ENCODE results near the gene IL20RB. TPM values are rescaled to one million over a fixed set of nuclear protein-coding genes. Genes with fewer than 3 reads are reported as not detected.

Gene IL20RB
- total RNA-seq, 2 experiments from 2014 or later = 1.5 to 2.2 TPM

DNA sequence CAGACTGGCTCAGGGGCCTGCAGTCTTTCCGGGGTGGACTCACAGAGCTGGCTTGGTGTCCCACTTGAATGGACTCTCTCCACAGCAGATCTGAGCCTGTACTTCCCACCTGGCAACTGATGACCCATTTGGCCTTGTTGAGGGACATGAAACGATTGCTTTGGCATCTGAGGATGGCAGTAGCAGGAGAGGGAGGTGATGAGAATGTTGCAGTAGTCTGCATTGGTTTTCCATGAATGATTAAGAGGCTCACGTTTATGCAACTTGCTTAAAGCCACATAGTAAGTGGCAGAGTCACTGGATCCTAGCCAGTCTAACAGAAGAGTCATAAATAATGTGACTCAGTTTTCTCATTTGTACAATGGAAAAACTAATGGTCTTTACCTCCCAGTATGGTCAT is 21.9 kb downstream of the IL20RB start:
- Mint-ChIP-seq H3K27me3 (no peaks in the 10 kb centered on the region), H3K4me3 (no peak overlapping the region), H3K9me3 (peaks cover 2% of the 10 kb centered on the region), H3K4me1 (ENCODE audit: low read depth) (peaks cover 7% of the 10 kb centered on the region), H3K27ac (no peak overlapping the region), H3K36me3 (ENCODE audit: low read depth) (peaks cover 4% of the 10 kb centered on the region)
- Histone ChIP-seq H3K36me3 (ENCODE audit: insufficient read depth, low read length) (no peaks in the 10 kb centered on the region), H3K4me1 (ENCODE audit: insufficient read depth, low read length) (no peaks in the 10 kb centered on the region), H3K27me3 (ENCODE audit: control insufficient read depth in 1 of 2, insufficient read depth in 2 of 2, low read length in 2 of 2) (no peaks in the 10 kb centered on the region), H3K4me3 (ENCODE audit: low read length) (no peak overlapping the region), H3K9me3 (ENCODE audit: control insufficient read depth in 1 of 2, insufficient read depth in 1 of 2, low read length in 2 of 2) (peaks cover 3 to 13% of the 10 kb centered on the region in 2 experiments), H3K27ac (ENCODE audit: low read depth in 1 of 2, low read length in 2 of 2) (no peak overlapping the region)
- CTCF ChIA-PET = no interaction called here
- intact Hi-C loops (cut with DNase I, micrococcal nuclease) = no loop called here
- DNase-seq (no peak), ATAC-seq (ENCODE audit: poor library complexity) (no peak)
- TF ChIP-seq, protein P1, sequence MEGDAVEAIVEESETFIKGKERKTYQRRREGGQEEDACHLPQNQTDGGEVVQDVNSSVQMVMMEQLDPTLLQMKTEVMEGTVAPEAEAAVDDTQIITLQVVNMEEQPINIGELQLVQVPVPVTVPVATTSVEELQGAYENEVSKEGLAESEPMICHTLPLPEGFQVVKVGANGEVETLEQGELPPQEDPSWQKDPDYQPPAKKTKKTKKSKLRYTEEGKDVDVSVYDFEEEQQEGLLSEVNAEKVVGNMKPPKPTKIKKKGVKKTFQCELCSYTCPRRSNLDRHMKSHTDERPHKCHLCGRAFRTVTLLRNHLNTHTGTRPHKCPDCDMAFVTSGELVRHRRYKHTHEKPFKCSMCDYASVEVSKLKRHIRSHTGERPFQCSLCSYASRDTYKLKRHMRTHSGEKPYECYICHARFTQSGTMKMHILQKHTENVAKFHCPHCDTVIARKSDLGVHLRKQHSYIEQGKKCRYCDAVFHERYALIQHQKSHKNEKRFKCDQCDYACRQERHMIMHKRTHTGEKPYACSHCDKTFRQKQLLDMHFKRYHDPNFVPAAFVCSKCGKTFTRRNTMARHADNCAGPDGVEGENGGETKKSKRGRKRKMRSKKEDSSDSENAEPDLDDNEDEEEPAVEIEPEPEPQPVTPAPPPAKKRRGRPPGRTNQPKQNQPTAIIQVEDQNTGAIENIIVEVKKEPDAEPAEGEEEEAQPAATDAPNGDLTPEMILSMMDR (IDR thresholded peaks at IDR 0.05) = no peak
- POLR2A ChIA-PET = no interaction called here

DNA sequence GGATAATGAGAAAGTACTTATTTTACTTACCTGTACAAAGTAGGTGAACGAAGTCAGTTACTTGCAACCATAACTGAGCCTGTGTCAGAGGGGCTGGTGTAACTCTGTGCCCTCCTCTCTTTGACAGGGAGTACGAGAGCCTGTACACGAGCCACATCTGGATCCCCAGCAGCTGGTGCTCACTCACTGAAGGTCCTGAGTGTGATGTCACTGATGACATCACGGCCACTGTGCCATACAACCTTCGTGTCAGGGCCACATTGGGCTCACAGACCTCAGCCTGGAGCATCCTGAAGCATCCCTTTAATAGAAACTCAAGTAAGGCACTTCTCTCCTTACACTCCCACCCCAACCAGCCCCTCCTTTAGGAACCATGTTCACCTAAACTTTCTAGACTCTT is 24.2 kb downstream of the IL20RB start:
- Histone ChIP-seq H3K36me3 (ENCODE audit: insufficient read depth, low read length) (no peaks in the 10 kb centered on the region), H3K4me1 (ENCODE audit: insufficient read depth, low read length) (no peaks in the 10 kb centered on the region), H3K27ac (ENCODE audit: low read depth in 1 of 2, low read length in 2 of 2) (no peak overlapping the region), H3K4me3 (ENCODE audit: low read length) (no peak overlapping the region), H3K9me3 (ENCODE audit: control insufficient read depth in 1 of 2, insufficient read depth in 1 of 2, low read length in 2 of 2) (no peaks in the 10 kb centered on the region), H3K27me3 (ENCODE audit: control insufficient read depth in 1 of 2, insufficient read depth in 2 of 2, low read length in 2 of 2) (no peaks in the 10 kb centered on the region)
- Mint-ChIP-seq H3K4me3 (no peak overlapping the region), H3K4me1 (ENCODE audit: low read depth) (peaks cover 12% of the 10 kb centered on the region), H3K9me3 (no peaks in the 10 kb centered on the region), H3K27ac (no peak overlapping the region), H3K36me3 (ENCODE audit: low read depth) (no peaks in the 10 kb centered on the region), H3K27me3 (no peaks in the 10 kb centered on the region)
- ChIA-PET CTCF (no interaction called here), POLR2A (no interaction called here)
- no peak for ATAC-seq (ENCODE audit: poor library complexity)
- TF ChIP-seq, protein P1 (IDR thresholded peaks at IDR 0.05) = no peak
- intact Hi-C loops (cut with DNase I, micrococcal nuclease) = no loop called here
- no peak for DNase-seq

DNA sequence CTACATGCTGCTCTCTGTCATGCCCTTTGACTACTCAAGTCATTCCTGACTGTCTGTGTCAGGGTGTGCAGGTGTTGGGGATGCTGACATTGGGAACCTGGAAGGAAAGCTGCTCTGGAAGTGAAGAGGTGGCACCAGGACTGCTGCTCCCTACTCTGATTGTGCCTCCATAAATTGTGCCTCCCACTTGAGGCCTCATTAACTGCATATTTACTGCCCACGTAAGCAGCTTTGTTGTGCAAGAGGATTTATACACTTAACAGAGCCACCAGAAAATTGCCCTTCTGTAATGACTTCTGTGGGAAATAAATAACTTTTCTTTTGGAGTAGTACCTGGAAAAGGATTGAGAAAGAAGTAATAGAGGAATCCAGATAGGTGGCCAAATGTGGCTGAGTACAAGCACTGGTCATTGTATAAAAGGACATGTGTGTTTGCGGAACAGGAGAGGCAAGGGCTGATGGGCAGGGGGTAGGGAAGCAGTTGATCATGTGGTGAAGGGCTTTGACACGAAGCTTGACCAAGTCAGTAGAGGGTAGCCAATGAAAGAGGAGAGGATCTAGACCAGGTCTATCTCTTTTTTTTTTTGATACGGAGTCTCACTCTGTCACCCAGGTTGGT is 24.8 kb downstream of the IL20RB start:
- no peaks in the 10 kb centered on the region for H3K36me3 Mint-ChIP-seq (ENCODE audit: low read depth)
- no peaks in the 10 kb centered on the region for H3K4me1 ChIP-seq (ENCODE audit: insufficient read depth, low read length)
- no peak overlapping the region for H3K4me3 ChIP-seq (ENCODE audit: low read length)
- DNase-seq = no peak
- H3K27me3 Mint-ChIP-seq = no peaks in the 10 kb centered on the region
- intact Hi-C loops (cut with DNase I, micrococcal nuclease) = no loop called here
- no peaks in the 10 kb centered on the region for H3K36me3 ChIP-seq (ENCODE audit: insufficient read depth, low read length)
- H3K27ac ChIP-seq (ENCODE audit: low read depth in 1 of 2, low read length in 2 of 2) = no peak overlapping the region
- H3K27me3 ChIP-seq (ENCODE audit: control insufficient read depth in 1 of 2, insufficient read depth in 2 of 2, low read length in 2 of 2) = no peaks in the 10 kb centered on the region
- TF ChIP-seq, protein P1 (IDR thresholded peaks at IDR 0.05) = no peak
- H3K27ac Mint-ChIP-seq = no peak overlapping the region
- H3K4me1 Mint-ChIP-seq (ENCODE audit: low read depth) = peaks cover 12% of the 10 kb centered on the region
- ChIA-PET POLR2A (no interaction called here), CTCF (no interaction called here)
- H3K9me3 ChIP-seq (ENCODE audit: control insufficient read depth in 1 of 2, insufficient read depth in 1 of 2, low read length in 2 of 2) = no peaks in the 10 kb centered on the region
- no peak for ATAC-seq (ENCODE audit: poor library complexity)
- no peak overlapping the region for H3K4me3 Mint-ChIP-seq
- H3K9me3 Mint-ChIP-seq = no peaks in the 10 kb centered on the region

Data from CD4-positive, alpha-beta T cell (primary cell).